ENCODE results near the gene STARD3NL.
"Not testable (repeated sequence)": the region's sequence is repeated elsewhere in the genome, so short reads cannot be mapped to it uniquely, and the experiment has no call there.

The STARD3NL gene

GRCh38 chr7:38257350-38257677 lies 79.3 kb downstream of the STARD3NL start:
- TF ChIP-seq CSDC2 (CRISPR knock-in tag; IDR thresholded peaks at IDR 0.05), result no peak
- TF ChIP-seq POU6F1 (CRISPR knock-in tag; IDR thresholded peaks at IDR 0.05; ENCODE audit: borderline replicate concordance, low read depth), result no peak
- TF ChIP-seq ARNTL (CRISPR knock-in tag; IDR thresholded peaks at IDR 0.05; ENCODE audit: borderline replicate concordance, low read depth), result no peak
- TF ChIP-seq BACH2 (CRISPR knock-in tag; IDR thresholded peaks at IDR 0.05; ENCODE audit: borderline replicate concordance), result no peak
- no peak for TF ChIP-seq PPARA (CRISPR knock-in tag; IDR thresholded peaks at IDR 0.05; ENCODE audit: borderline replicate concordance)
- no peak for TF ChIP-seq ZNF8 (CRISPR knock-in tag; IDR thresholded peaks at IDR 0.05)
- no peak for TF ChIP-seq TSHZ2 (CRISPR knock-in tag; IDR thresholded peaks at IDR 0.05)
- no peak for TF ChIP-seq CSRNP3 (CRISPR knock-in tag; IDR thresholded peaks at IDR 0.05)
- no peak for TF ChIP-seq TCF4 (CRISPR knock-in tag; IDR thresholded peaks at IDR 0.05; ENCODE audit: borderline replicate concordance)
- ATAC-seq, result no peak

GRCh38 chr7:38259157-38259556 lies 81.1 kb downstream of the STARD3NL start:
- not testable (repeated sequence) for ATAC-seq

- ATAC-seq, result not testable (repeated sequence)
Observed at GRCh38 chr7:38261601-38262000, 83.6 kb downstream of the STARD3NL start.

GRCh38 chr7:38262026-38262425 lies 84.0 kb downstream of the STARD3NL start:
- not testable (repeated sequence) for ATAC-seq

- no peak for ATAC-seq
- TF ChIP-seq RARB (CRISPR knock-in tag; IDR thresholded peaks at IDR 0.05), result no peak
- TF ChIP-seq TSHZ2 (CRISPR knock-in tag; IDR thresholded peaks at IDR 0.05), result no peak
- TF ChIP-seq ESRRG (CRISPR knock-in tag; IDR thresholded peaks at IDR 0.05), result no peak
- TF ChIP-seq CSDC2 (CRISPR knock-in tag; IDR thresholded peaks at IDR 0.05), result no peak
- no peak for TF ChIP-seq TOX (CRISPR knock-in tag; IDR thresholded peaks at IDR 0.05; ENCODE audit: borderline replicate concordance)
- TF ChIP-seq OSR1 (CRISPR knock-in tag; IDR thresholded peaks at IDR 0.05), result no peak
- no peak for TF ChIP-seq BACH2 (CRISPR knock-in tag; IDR thresholded peaks at IDR 0.05; ENCODE audit: borderline replicate concordance)
Observed at GRCh38 chr7:38262545-38262944, 84.5 kb downstream of the STARD3NL start.

- ATAC-seq, result not testable (repeated sequence)
Observed at GRCh38 chr7:38263274-38263673, 85.2 kb downstream of the STARD3NL start.

- ATAC-seq, result not testable (repeated sequence)
Observed at GRCh38 chr7:38264602-38265001, 86.6 kb downstream of the STARD3NL start.

GRCh38 chr7:38265958-38266357 lies 87.9 kb downstream of the STARD3NL start:
- ATAC-seq, result not testable (repeated sequence)

GRCh38 chr7:38269704-38270346 lies 91.8 kb downstream of the STARD3NL start:
- not testable (repeated sequence) for ATAC-seq

- ATAC-seq, result not testable (repeated sequence)
Observed at GRCh38 chr7:38270405-38270804, 92.4 kb downstream of the STARD3NL start.

All from SK-N-SH treated with all-trans-retinoic acid at 6 μM for 48 hours (cell line).